ENCODE results near the gene SCO1. TPM values are rescaled to one million over a fixed set of nuclear protein-coding genes. Genes with fewer than 3 reads are reported as not detected.

The SCO1 gene
- total and polyA plus RNA-seq, 9 donors: 22.2 to 26.8 (median 24.3) TPM

DNA sequence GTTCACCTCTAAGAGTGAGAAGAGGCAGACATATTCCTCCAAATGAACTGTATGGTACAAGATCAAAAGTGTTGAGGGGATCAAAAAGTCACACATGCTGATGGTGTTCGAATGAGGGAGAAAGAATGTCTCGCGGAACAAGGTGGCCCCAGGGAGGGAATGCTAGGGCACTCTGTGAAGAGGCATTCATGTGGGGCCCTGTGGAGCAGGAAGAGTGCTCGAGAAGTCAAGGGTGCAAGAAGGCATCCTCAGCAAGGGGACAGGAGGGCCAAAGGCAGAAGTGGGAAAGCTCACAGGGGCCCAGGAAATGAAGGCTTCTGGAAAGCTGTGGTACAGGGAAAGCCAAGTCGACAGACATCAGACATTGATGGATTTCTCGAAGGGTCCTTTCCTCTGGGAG, 34.1 kb downstream of the SCO1 start:
- peaks cover 5% of the 10 kb centered on the region for H3K36me3 ChIP-seq (ENCODE audit: control insufficient read depth, insufficient read depth, low read length)
- no peaks in the 10 kb centered on the region for H3K9me3 ChIP-seq (replicated peaks; ENCODE audit: control insufficient read depth, low read depth, low read length)
- H3K4me3 ChIP-seq (ENCODE audit: low read length): no peak overlapping the region
- DNase-seq: no peak
- peak overlapping the region; percentile 42 for H3K27ac ChIP-seq (ENCODE audit: low read length)
- no peaks in the 10 kb centered on the region for H3K27me3 ChIP-seq (ENCODE audit: control insufficient read depth, insufficient read depth, low read length)
- WGBS (ENCODE audit: insufficient coverage): 85% methylated on average over 5 of the region's 6 CpGs
- H3K4me1 ChIP-seq (ENCODE audit: control insufficient read depth, insufficient read depth, low read length): peaks cover 43% of the 10 kb centered on the region

- 63% methylated on average over 9 of the region's 10 CpGs for WGBS (ENCODE audit: insufficient coverage)
- DNase-seq: peak; percentile 68
- Histone ChIP-seq H3K4me1 (ENCODE audit: control insufficient read depth, insufficient read depth, low read length) (peaks cover 44% of the 10 kb centered on the region), H3K9me3 (replicated peaks; ENCODE audit: control insufficient read depth, low read depth, low read length) (no peaks in the 10 kb centered on the region), H3K27me3 (ENCODE audit: control insufficient read depth, insufficient read depth, low read length) (no peaks in the 10 kb centered on the region), H3K36me3 (ENCODE audit: control insufficient read depth, insufficient read depth, low read length) (peaks cover 11% of the 10 kb centered on the region), H3K27ac (ENCODE audit: low read length) (peak overlapping the region; percentile 62), H3K4me3 (ENCODE audit: low read length) (no peak overlapping the region)
These were observed 35.9 kb downstream of the SCO1 start for GRCh38 chr17:10661437-10661836.

DNA sequence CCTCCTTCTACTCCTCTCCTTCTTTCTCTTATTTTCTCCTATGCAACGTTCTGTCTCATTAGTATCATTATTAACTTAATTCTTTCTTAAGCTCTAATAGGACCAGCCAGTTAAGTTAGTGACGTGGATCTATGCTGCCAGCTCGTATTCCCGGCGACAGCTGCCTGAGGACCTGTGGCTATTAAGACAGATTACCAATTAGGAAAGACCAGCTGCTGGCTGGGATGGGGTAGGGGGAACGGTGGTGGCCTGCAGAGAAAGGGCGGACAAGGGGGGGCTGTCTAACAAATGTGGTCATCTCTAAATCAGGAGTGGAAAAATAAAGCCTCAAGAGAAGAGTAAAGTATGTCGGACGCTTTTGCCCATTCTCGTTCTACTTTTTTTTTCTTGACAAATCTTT, 39.5 kb downstream of the SCO1 start:
- Histone ChIP-seq H3K27me3 (ENCODE audit: control insufficient read depth, insufficient read depth, low read length) (no peaks in the 10 kb centered on the region), H3K9me3 (replicated peaks; ENCODE audit: control insufficient read depth, low read depth, low read length) (no peaks in the 10 kb centered on the region), H3K4me1 (ENCODE audit: control insufficient read depth, insufficient read depth, low read length) (peaks cover 30% of the 10 kb centered on the region), H3K4me3 (ENCODE audit: low read length) (no peak overlapping the region), H3K36me3 (ENCODE audit: control insufficient read depth, insufficient read depth, low read length) (peaks cover 43% of the 10 kb centered on the region), H3K27ac (ENCODE audit: low read length) (peak overlapping the region; percentile 89)
- peak; percentile 86 for DNase-seq
- WGBS (ENCODE audit: insufficient coverage): 56% methylated on average over 6 of the region's 10 CpGs

DNA sequence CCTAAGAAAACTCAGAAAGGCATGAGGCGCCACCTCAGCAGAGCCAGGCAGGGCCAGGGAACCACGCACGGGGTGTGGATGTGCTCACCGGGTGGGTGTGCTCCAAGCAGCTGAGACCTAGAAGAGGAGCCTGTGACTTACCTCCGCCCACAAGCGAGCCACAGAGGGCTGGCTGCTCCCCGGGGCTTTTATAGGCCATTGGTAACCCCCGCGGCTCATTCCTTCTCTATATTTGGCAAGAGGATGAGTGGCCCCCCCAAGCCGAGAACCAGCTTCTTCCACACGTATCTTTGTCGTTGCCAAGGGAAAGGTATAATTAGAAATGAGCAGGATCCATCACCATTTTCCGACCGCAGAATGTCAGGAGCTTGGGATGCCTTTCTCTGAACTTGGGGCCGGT, 40.2 kb downstream of the SCO1 start, which contains the start of gene MYH3:
Gene MYH3 (minus strand): TSS at position 162 of the 400 bp plus-strand sequence. CDS start 2,245 bp downstream, outside the sequence.
- Histone ChIP-seq H3K4me3 (ENCODE audit: low read length) (peak within 1 kb of the TSS; percentile 49), H3K36me3 (ENCODE audit: control insufficient read depth, insufficient read depth, low read length) (peaks cover 48% of the 10 kb centered on the region), H3K9me3 (replicated peaks; ENCODE audit: control insufficient read depth, low read depth, low read length) (no peaks in the 10 kb centered on the region), H3K27ac (ENCODE audit: low read length) (peak within 1 kb of the TSS; percentile 90), H3K27me3 (ENCODE audit: control insufficient read depth, insufficient read depth, low read length) (no peaks in the 10 kb centered on the region), H3K4me1 (ENCODE audit: control insufficient read depth, insufficient read depth, low read length) (peaks cover 31% of the 10 kb centered on the region)
- peak; percentile 86 for DNase-seq
- 62% methylated on average over 13 of the region's 15 CpGs for WGBS (ENCODE audit: insufficient coverage)

- H3K4me1 ChIP-seq (ENCODE audit: control insufficient read depth, insufficient read depth, low read length): peaks cover 12% of the 10 kb centered on the region
- H3K9me3 ChIP-seq (replicated peaks; ENCODE audit: control insufficient read depth, low read depth, low read length): no peaks in the 10 kb centered on the region
- peak overlapping the region; percentile 49 for H3K4me3 ChIP-seq (ENCODE audit: low read length)
- peaks cover 55% of the 10 kb centered on the region for H3K36me3 ChIP-seq (ENCODE audit: control insufficient read depth, insufficient read depth, low read length)
- peak overlapping the region; percentile 90 for H3K27ac ChIP-seq (ENCODE audit: low read length)
- DNase-seq: no peak
- 73% methylated on average over 4 of the region's 5 CpGs for WGBS (ENCODE audit: insufficient coverage)
- H3K27me3 ChIP-seq (ENCODE audit: control insufficient read depth, insufficient read depth, low read length): no peaks in the 10 kb centered on the region
These were observed 43.3 kb downstream of the SCO1 start for GRCh38 chr17:10653987-10654386.

DNA sequence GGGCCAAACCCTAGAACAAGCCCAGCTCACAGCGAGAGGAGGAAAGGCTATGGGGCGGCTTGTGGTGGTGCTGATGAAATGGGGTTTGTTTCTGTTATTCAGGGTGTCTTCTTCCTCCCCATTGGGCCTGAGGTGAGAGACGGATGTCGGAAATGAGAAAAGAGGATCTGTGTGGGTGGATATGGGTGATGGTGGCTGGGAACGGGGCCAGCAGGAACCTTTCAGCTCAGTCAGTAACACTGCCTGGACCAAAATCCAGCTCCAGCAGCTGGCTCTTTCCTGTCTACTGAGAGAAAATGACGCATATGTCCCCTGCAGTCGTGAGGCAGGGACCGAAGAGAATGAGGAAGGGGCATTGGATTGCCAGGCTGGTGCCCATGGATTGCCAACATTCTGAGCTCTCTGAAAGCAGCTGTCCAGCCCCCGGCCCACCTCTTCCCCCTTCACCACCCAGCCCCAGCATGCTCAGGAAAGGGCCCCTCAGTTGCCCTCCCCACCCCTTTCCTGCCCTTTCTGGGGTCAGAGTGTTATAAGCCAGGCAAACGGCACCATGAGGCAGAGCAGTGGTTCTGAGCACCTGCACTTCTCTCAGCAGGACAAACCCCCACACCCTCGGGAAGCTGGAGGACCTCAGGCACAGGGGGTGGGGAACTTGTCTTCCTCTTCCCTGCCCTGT, 44.2 kb downstream of the SCO1 start:
- WGBS (ENCODE audit: insufficient coverage): 71% methylated on average over 8 of the region's 11 CpGs

GRCh38 chr17:10651927-10652326, 45.4 kb downstream of the SCO1 start:
- H3K27me3 ChIP-seq (ENCODE audit: control insufficient read depth, insufficient read depth, low read length): no peaks in the 10 kb centered on the region
- no peak for DNase-seq
- H3K9me3 ChIP-seq (replicated peaks; ENCODE audit: control insufficient read depth, low read depth, low read length): no peaks in the 10 kb centered on the region
- H3K4me1 ChIP-seq (ENCODE audit: control insufficient read depth, insufficient read depth, low read length): peaks cover 4% of the 10 kb centered on the region
- peak overlapping the region; percentile 82 for H3K27ac ChIP-seq (ENCODE audit: low read length)
- peaks cover 66% of the 10 kb centered on the region for H3K36me3 ChIP-seq (ENCODE audit: control insufficient read depth, insufficient read depth, low read length)
- H3K4me3 ChIP-seq (ENCODE audit: low read length): peak overlapping the region; percentile 41
- WGBS (ENCODE audit: insufficient coverage): 81% methylated on average over 5 of the region's 9 CpGs

More for the DNA sequence above, 44.2 kb downstream of the SCO1 start:
- H3K4me1 ChIP-seq (ENCODE audit: control insufficient read depth, insufficient read depth, low read length): peaks cover 4% of the 10 kb centered on the region
- no peaks in the 10 kb centered on the region for H3K27me3 ChIP-seq (ENCODE audit: control insufficient read depth, insufficient read depth, low read length)
- peak overlapping the region; percentile 90 for H3K27ac ChIP-seq (ENCODE audit: low read length)
- H3K4me3 ChIP-seq (ENCODE audit: low read length): peak overlapping the region; percentile 49
- H3K36me3 ChIP-seq (ENCODE audit: control insufficient read depth, insufficient read depth, low read length): peaks cover 60% of the 10 kb centered on the region
- DNase-seq: peak; percentile 52
- no peaks in the 10 kb centered on the region for H3K9me3 ChIP-seq (replicated peaks; ENCODE audit: control insufficient read depth, low read depth, low read length)

DNA sequence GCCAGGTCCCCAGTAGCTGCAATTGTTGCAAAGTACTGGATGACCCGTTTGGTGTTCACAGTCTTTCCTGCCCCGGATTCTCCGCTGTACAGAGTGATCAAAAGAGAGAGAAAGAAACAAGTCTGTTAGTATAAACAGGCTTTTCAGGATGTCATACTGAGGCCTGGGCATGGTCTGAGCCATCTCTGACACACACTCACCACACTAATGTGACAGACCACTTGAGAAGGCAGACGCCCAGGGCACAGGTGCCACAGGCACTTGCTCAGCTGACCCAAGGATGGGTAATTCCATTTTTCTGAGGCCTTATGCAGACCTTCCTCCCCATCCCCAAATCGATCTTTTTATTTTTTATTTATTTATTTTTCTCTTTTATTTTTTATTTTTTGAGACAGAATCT, 47.7 kb downstream of the SCO1 start:
- H3K27ac ChIP-seq (ENCODE audit: low read length): peak overlapping the region; percentile 71
- WGBS (ENCODE audit: insufficient coverage): 80% methylated on average over 1 of the region's 5 CpGs
- H3K4me3 ChIP-seq (ENCODE audit: low read length): peak overlapping the region; percentile 38
- peaks cover 61% of the 10 kb centered on the region for H3K36me3 ChIP-seq (ENCODE audit: control insufficient read depth, insufficient read depth, low read length)
- H3K27me3 ChIP-seq (ENCODE audit: control insufficient read depth, insufficient read depth, low read length): no peaks in the 10 kb centered on the region
- no peaks in the 10 kb centered on the region for H3K9me3 ChIP-seq (replicated peaks; ENCODE audit: control insufficient read depth, low read depth, low read length)
- no peak for DNase-seq
- H3K4me1 ChIP-seq (ENCODE audit: control insufficient read depth, insufficient read depth, low read length): peaks cover 8% of the 10 kb centered on the region

DNA sequence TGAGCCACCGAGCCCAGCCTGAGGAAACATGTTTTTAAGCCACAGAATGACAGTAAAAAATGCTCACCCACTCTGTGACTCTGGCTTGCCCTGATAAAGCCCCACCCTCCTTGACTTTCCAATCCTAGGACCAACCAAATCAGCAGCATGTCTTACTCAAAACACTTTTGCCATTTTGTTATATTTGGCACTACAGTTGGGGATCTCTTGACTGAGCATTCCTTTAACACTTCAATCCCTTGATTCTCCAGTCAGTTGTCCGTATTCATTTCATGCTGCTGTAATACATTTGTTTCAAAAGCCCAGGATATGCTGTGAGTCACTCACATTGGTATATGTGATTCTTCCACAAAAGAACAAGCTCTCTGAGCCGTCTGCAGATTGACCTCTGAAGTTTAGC, 48.4 kb downstream of the SCO1 start:
- WGBS (ENCODE audit: insufficient coverage): 88% methylated on average over 1 of the region's 3 CpGs
- Histone ChIP-seq H3K36me3 (ENCODE audit: control insufficient read depth, insufficient read depth, low read length) (peaks cover 63% of the 10 kb centered on the region), H3K27me3 (ENCODE audit: control insufficient read depth, insufficient read depth, low read length) (no peaks in the 10 kb centered on the region), H3K9me3 (replicated peaks; ENCODE audit: control insufficient read depth, low read depth, low read length) (no peaks in the 10 kb centered on the region), H3K4me1 (ENCODE audit: control insufficient read depth, insufficient read depth, low read length) (peaks cover 8% of the 10 kb centered on the region), H3K4me3 (ENCODE audit: low read length) (peak overlapping the region; percentile 38), H3K27ac (ENCODE audit: low read length) (peak overlapping the region; percentile 71)
- DNase-seq: no peak

DNA sequence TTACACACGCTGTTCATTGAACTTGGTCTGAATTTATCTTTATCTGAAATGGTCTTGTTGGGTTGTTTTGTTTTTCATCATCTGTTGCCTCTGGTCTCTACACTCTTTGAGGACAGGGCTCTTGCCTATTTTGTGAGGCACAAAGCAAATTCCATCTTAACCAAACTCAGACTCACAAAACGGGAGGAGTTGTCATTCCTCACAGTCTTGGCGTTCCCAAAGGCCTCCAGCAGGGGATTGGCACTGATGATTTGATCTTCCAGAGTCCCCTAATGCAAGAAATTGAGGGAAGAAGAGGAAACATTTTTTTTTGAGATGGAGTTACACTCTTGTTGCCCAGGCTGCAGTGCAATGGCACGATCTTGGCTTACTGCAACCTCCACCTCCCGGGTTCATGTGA, 49.0 kb downstream of the SCO1 start:
- Histone ChIP-seq H3K9me3 (replicated peaks; ENCODE audit: control insufficient read depth, low read depth, low read length) (no peaks in the 10 kb centered on the region), H3K4me3 (ENCODE audit: low read length) (peak overlapping the region; percentile 38), H3K27ac (ENCODE audit: low read length) (peak overlapping the region; percentile 65), H3K4me1 (ENCODE audit: control insufficient read depth, insufficient read depth, low read length) (peaks cover 8% of the 10 kb centered on the region), H3K27me3 (ENCODE audit: control insufficient read depth, insufficient read depth, low read length) (no peaks in the 10 kb centered on the region), H3K36me3 (ENCODE audit: control insufficient read depth, insufficient read depth, low read length) (peaks cover 60% of the 10 kb centered on the region)
- DNase-seq: no peak
- no CpG with 5 or more reads among the region's 5 CpGs for WGBS (ENCODE audit: insufficient coverage)
